ENCODE measurements around the gene ATP9B. TPM values are rescaled to one million over a fixed set of nuclear protein-coding genes. Genes with fewer than 3 reads are reported as not detected.

Gene ATP9B
- total RNA-seq, 1 experiment from 2014 or later, result 25.5 TPM

DNA sequence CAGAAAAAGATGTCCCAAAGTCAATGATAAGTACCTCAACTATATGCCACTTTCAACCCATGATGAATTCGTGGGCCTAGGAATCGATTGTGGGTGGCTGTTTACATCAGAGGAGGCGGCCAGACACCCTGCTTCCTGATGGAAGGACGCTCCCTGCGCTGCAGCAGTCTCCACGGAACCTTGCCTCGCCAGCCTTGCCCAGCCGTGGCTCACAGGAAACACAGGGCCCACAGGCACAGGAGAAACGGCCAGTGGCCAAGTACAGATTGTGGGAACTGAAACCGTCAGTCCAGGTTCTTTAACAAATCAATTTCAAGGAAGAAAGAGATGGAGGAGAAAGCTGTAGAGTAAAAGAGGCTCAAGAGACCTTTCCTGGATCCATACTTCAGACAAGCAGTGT, 225.0 kb downstream of the ATP9B start:
- no peaks in the 10 kb centered on the region for H3K27me3 Mint-ChIP-seq (ENCODE audit: insufficient read depth, unreplicated experiment)

DNA sequence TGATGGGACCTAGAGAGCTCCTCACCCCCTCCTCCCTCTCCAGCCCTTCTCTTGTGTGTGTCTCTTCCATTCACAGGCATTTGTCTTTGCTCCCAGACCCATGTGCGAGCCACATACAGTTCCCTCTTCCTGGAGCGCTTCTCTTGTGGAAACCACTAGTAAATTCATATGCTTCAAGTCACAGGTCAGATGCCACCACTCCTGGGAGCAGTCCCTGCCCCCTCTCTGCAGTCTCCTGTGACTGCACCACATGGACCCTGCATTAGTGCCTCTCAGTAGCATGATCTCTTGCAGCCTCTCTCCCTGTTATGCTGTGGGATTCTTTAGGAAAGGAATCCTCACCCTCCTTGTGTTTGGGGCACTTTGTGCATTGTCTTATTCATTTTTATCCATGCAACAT, 230.1 kb downstream of the ATP9B start:
- TF ChIP-seq, protein P1, sequence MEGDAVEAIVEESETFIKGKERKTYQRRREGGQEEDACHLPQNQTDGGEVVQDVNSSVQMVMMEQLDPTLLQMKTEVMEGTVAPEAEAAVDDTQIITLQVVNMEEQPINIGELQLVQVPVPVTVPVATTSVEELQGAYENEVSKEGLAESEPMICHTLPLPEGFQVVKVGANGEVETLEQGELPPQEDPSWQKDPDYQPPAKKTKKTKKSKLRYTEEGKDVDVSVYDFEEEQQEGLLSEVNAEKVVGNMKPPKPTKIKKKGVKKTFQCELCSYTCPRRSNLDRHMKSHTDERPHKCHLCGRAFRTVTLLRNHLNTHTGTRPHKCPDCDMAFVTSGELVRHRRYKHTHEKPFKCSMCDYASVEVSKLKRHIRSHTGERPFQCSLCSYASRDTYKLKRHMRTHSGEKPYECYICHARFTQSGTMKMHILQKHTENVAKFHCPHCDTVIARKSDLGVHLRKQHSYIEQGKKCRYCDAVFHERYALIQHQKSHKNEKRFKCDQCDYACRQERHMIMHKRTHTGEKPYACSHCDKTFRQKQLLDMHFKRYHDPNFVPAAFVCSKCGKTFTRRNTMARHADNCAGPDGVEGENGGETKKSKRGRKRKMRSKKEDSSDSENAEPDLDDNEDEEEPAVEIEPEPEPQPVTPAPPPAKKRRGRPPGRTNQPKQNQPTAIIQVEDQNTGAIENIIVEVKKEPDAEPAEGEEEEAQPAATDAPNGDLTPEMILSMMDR (IDR thresholded peaks at IDR 0.05; ENCODE audit: unreplicated experiment), result no peak
- no peak for DNase-seq (ENCODE audit: unreplicated experiment)
- peaks cover 13% of the 10 kb centered on the region for H3K36me3 Mint-ChIP-seq (ENCODE audit: insufficient read depth, unreplicated experiment)
- no peak overlapping the region for H3K27ac Mint-ChIP-seq (ENCODE audit: low read depth, unreplicated experiment)
- H3K27me3 Mint-ChIP-seq (ENCODE audit: insufficient read depth, unreplicated experiment), result no peaks in the 10 kb centered on the region
- H3K4me1 Mint-ChIP-seq (ENCODE audit: insufficient read depth, unreplicated experiment), result no peaks in the 10 kb centered on the region
- CTCF ChIA-PET, result interaction anchor here (0.7 kb wide), 1 partner anchor 215 kb away, joined by 3 read pairs; no protein-coding TSS in a partner anchor
- POLR2A ChIA-PET, result no interaction called here
- BruUV-seq (replicated peaks), result no TSS peak
- intact Hi-C loops (cut with micrococcal nuclease), result no loop called here
- H3K4me3 Mint-ChIP-seq (ENCODE audit: unreplicated experiment), result no peak overlapping the region
- H3K9me3 Mint-ChIP-seq (ENCODE audit: unreplicated experiment), result no peaks in the 10 kb centered on the region

More for the DNA sequence above, 225.0 kb downstream of the ATP9B start:
- TF ChIP-seq, protein P1 (IDR thresholded peaks at IDR 0.05; ENCODE audit: unreplicated experiment), result no peak
- POLR2A ChIA-PET, result interaction anchor here (0.7 kb wide), 1 partner anchor 18 kb away, joined by 3 read pairs; no protein-coding TSS in a partner anchor
- intact Hi-C loops (cut with micrococcal nuclease), result no loop called here
- H3K4me1 Mint-ChIP-seq (ENCODE audit: insufficient read depth, unreplicated experiment), result no peaks in the 10 kb centered on the region
- no peak overlapping the region for H3K4me3 Mint-ChIP-seq (ENCODE audit: unreplicated experiment)
- DNase-seq (ENCODE audit: unreplicated experiment), result no peak
- H3K36me3 Mint-ChIP-seq (ENCODE audit: insufficient read depth, unreplicated experiment), result peaks cover 7% of the 10 kb centered on the region
- H3K27ac Mint-ChIP-seq (ENCODE audit: low read depth, unreplicated experiment), result no peak overlapping the region
- BruUV-seq (replicated peaks), result no TSS peak
- H3K9me3 Mint-ChIP-seq (ENCODE audit: unreplicated experiment), result no peaks in the 10 kb centered on the region
- CTCF ChIA-PET, result no interaction called here

DNA sequence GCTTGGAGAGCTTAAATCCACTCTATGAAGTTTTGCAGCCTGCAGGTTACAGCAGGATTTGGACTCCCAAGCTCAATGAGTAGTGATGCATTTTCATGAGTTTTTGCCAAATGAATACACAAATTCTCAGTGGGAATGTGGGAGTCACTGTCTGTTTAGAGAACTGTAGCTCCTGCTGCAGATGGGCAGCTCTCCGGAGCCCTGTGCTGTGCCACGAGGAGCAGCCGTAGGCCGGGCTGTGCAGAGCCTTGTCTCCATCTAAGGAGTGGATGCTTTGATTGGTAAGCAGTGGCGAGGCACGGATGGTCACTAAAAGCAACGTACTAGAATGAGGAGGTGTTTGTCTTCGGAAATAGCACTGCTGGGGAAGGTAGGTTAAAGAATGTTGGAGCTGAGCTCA, 230.5 kb downstream of the ATP9B start:
- TF ChIP-seq, protein P1 (IDR thresholded peaks at IDR 0.05; ENCODE audit: unreplicated experiment), result no peak
- peaks cover 13% of the 10 kb centered on the region for H3K36me3 Mint-ChIP-seq (ENCODE audit: insufficient read depth, unreplicated experiment)
- POLR2A ChIA-PET, result no interaction called here
- DNase-seq (ENCODE audit: unreplicated experiment), result no peak
- no peak overlapping the region for H3K4me3 Mint-ChIP-seq (ENCODE audit: unreplicated experiment)
- H3K4me1 Mint-ChIP-seq (ENCODE audit: insufficient read depth, unreplicated experiment), result no peaks in the 10 kb centered on the region
- no peak overlapping the region for H3K27ac Mint-ChIP-seq (ENCODE audit: low read depth, unreplicated experiment)
- CTCF ChIA-PET, result interaction anchor here (0.6 to 0.7 kb wide), 2 partner anchors 215 to 731 kb away, joined by 3 read pairs; no protein-coding TSS in a partner anchor
- BruUV-seq (replicated peaks), result no TSS peak
- H3K9me3 Mint-ChIP-seq (ENCODE audit: unreplicated experiment), result no peaks in the 10 kb centered on the region
- no peaks in the 10 kb centered on the region for H3K27me3 Mint-ChIP-seq (ENCODE audit: insufficient read depth, unreplicated experiment)
- intact Hi-C loops (cut with micrococcal nuclease), result no loop called here

GRCh38 chr18:79300413-79300812, 231.2 kb downstream of the ATP9B start:
- ChIA-PET CTCF (interaction anchor here (0.6 kb wide), 1 partner anchor 730 kb away, joined by 3 read pairs; no protein-coding TSS in a partner anchor), POLR2A (no interaction called here)
- Mint-ChIP-seq H3K27ac (ENCODE audit: low read depth, unreplicated experiment) (no peak overlapping the region), H3K27me3 (ENCODE audit: insufficient read depth, unreplicated experiment) (no peaks in the 10 kb centered on the region), H3K36me3 (ENCODE audit: insufficient read depth, unreplicated experiment) (peaks cover 11% of the 10 kb centered on the region), H3K4me1 (ENCODE audit: insufficient read depth, unreplicated experiment) (no peaks in the 10 kb centered on the region), H3K9me3 (ENCODE audit: unreplicated experiment) (no peaks in the 10 kb centered on the region), H3K4me3 (ENCODE audit: unreplicated experiment) (no peak overlapping the region)
- TF ChIP-seq, protein P1 (IDR thresholded peaks at IDR 0.05; ENCODE audit: unreplicated experiment), result no peak
- no TSS peak for BruUV-seq (replicated peaks)
- DNase-seq (ENCODE audit: unreplicated experiment), result no peak
- intact Hi-C loops (cut with micrococcal nuclease), result no loop called here
